Epithelial cell of esophagus (primary cell): Measurements from ENCODE around the gene TMEM25.

Experiments
- DNase-seq: peaks from one replicate; pipeline ENCODE4 v3.0.0; 2010; ENCODE audit warnings: low read depth
- H3K4me3 ChIP-seq: 2 replicates; pipeline ENCODE4 v1.5.1; 2011; ENCODE audit warnings: mild to moderate bottlenecking, low read length, control low read depth
- CTCF ChIP-seq: IDR thresholded peaks from 2 replicates; pipeline ENCODE4 v1.5.1; 2011; ENCODE audit warnings: low read depth, mild to moderate bottlenecking, low read length, control low read depth, inconsistent platforms; ENCODE audit not compliant: insufficient read depth; ENCODE audit errors: missing control alignments

The TMEM25 gene

GRCh38 chr11:118524757-118525470 is 6.1 kb upstream of the TMEM25 start:
- TF ChIP-seq CTCF = no peak
- no peak overlapping the region for H3K4me3 ChIP-seq
- no peak for DNase-seq

GRCh38 chr11:118526688-118527087 is 4.3 kb upstream of the TMEM25 start:
- TF ChIP-seq CTCF = no peak
- no peak overlapping the region for H3K4me3 ChIP-seq
- DNase-seq = no peak

- no peak within 1 kb of the TSS for H3K4me3 ChIP-seq
- no peak for TF ChIP-seq CTCF
- no peak for DNase-seq
Observed at GRCh38 chr11:118527109-118527508, 3.9 kb upstream of the TMEM25 start, which contains the start of gene TTC36. TTC36 (plus strand) TSS chr11:118527474; CDS start chr11:118527495, 21 bp downstream.

GRCh38 chr11:118528511-118528910 is 2.5 kb upstream of the TMEM25 start:
- TF ChIP-seq CTCF = no peak
- no peak for DNase-seq

GRCh38 chr11:118529584-118530175 is 1.3 kb upstream of the TMEM25 start:
- peak overlapping the region; percentile 85 for H3K4me3 ChIP-seq
- TF ChIP-seq CTCF = no peak
- no peak for DNase-seq

More at GRCh38 chr11:118528511-118528910, 2.5 kb upstream of the TMEM25 start:
- no peak overlapping the region for H3K4me3 ChIP-seq

- H3K4me3 ChIP-seq = peak overlapping the region; percentile 85
- no peak for TF ChIP-seq CTCF
- DNase-seq = no peak
Observed at GRCh38 chr11:118530180-118530682, 761 bp upstream of the TMEM25 start.

- H3K4me3 ChIP-seq = peak overlapping the region; percentile 85
- DNase-seq = no peak
Observed at GRCh38 chr11:118531597-118532084, 649 bp downstream of the TMEM25 start.

More at GRCh38 chr11:118531597-118532084, 649 bp downstream of the TMEM25 start:
- TF ChIP-seq CTCF = no peak
